Stimulated activated CD8-positive, alpha-beta memory T cell treated with anti-CD3 and anti-CD28 coated beads, Interleukin-4, amount 100 ng/mL, for 1 hour (primary cell): ENCODE results near the gene CCNO.

Experiments
- DNase-seq, 2 donors: peaks; one replicate each; pipeline ENCODE4 v3.0.0-alpha.2; 2020; ENCODE audit warnings: low read depth in 2 of 2, low spot score in 1 of 2

CCNO gene

DNA sequence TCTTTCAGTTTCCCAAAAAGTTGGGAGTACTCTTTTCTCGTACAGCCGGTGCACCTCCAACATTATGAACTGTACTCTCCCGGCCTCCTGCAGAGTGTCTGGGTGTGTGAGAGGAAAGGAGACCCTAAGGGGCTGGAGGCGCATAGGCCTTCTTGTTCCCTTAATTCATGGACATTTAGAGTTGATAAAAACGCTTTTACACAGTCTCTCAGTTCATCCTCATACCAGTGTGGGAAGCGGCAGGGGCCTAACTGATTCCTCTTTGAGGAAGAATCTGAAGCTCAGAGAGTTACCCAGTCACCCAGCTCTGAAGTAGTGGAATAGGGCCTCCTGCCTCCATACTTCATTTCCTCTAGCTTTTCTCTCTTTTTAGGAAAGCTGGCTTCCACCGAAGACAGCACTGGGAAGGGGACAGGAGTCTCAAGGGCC lies 9.6 kb downstream of the CCNO start:
- no peak for DNase-seq

GRCh38 chr5:55222985-55223811 lies 10.2 kb downstream of the CCNO start:
- no peak for DNase-seq

DNA sequence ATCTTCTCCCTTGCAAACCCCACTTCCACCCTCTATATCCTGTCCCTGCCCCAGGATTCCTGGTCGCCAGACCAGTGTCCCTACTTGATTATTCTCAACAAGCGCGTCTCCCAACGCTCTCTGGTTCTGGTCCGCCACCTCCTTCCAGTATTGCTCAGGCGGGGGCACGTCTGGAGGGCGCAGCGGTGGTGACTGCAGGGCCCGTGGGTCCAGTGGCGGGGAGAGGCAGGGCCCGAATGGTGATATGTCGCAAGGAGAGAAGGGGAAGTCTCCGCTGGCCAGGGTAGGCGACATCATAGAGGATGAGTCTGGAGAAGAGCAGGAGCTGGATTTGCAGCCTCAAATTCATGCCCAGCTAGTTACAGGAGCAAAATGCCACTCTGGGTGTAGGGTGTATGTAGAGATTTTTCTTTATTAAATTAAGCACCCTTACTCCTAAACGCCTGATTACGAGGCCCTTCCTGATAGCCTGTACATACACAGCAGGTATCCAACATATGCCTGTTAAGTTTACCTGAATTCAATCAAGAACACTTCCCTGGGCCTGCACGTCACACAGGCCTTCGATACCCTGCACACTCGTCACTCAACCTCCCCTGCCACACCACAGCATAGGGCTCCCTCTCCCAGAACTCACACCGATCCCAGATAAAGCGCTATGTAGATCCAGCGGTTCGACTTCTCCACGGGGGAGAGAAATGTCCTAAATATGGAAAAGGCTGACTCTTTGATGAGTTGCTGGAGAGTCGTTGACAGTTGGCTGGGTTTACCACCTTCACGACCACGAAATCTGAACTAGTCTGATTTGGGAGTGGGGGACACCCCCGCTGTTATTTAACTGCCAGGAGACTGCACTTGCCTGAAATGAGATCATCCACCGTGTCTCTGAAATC lies 11.1 kb downstream of the CCNO start:
- no peak for DNase-seq

GRCh38 chr5:55220433-55221185 lies 12.8 kb downstream of the CCNO start:
- DNase-seq, result no peak

GRCh38 chr5:55219770-55220169 lies 13.6 kb downstream of the CCNO start:
- no peak for DNase-seq

DNA sequence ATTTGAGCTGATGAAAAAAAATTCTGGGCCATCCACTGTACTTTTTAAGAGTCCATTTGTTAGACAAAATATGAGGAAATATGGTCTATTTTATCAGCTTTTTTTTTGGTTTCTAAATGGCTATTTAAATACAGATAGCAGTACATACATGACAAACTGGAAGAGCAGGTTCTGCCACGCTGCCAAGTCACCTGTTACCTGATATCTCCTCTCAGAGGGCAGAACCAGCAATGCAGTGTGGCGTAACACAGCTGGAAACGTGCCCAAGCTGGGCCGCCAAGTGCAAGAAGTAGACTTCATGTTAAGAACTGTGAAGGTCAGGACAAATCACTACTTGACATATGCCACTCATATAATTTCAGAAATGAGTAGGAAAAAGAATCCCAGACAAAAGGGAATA lies 14.4 kb downstream of the CCNO start:
- no peak for DNase-seq

DNA sequence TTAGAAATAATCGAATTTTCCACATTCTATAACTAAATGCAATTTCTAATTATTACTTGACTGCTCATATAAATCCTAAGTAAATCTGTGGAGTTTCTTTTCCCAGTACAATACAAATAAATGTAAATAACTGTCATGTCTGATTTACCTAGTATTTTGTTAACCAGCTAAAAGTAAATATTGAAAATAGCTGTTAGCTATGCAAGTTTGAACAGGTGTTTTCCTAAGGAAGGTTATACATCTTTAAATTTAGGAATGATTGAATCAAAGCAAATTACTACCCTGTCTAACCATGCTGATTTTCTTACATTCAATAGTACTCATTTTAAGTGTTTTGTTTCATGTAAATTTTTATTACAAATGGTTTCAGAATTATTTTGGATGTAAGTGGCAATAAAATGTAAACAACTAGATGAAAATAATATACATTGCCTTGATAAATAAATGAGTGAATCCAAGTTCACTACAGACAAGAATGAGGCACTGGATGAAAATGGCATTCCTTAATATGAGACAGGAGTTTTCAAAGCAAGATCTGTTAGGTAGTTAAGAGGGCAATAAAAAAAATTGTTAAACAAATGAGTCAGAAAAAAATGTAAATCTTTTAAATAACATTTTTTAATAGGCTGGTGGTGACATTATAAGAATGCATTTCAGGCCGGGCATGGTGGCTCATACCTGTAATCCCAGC lies 22.1 kb downstream of the CCNO start:
- DNase-seq, result no peak

- no peak for DNase-seq
Observed at GRCh38 chr5:55205001-55205400, 28.4 kb downstream of the CCNO start.

DNA sequence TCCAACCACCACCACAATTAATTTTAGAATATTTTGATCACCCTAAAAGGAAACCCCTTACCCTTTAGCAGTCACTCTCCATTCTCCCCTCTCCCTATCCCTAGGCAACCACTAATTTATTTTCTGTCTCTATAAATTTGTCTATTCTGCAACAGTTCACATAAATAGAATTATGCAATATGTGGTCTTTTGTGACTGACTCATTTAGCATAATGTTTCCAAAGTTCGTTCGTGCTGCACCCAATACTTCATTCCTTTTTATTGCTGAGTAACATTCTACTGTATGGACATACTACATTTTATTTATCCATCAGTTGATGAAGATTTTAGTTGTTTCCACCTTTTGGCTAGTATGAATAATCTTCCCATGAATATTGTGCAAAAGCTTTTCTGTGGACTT lies 42.2 kb downstream of the CCNO start:
- DNase-seq, result no peak

GRCh38 chr5:55188656-55189540 lies 44.5 kb downstream of the CCNO start:
- no peak for DNase-seq

- DNase-seq, result no peak
Observed at GRCh38 chr5:55187370-55187769, 46.0 kb downstream of the CCNO start.
